Gastroesophageal sphincter (tissue), 3 donors: Measurements from ENCODE around the gene TSC22D3.

Source experiments
- CTCF ChIP-seq, 4 experiments: fragments of 200-600 bp in 2 of 4; fragments of 450-650 bp in 2 of 4; sonication (generic) in 1 of 4; IDR thresholded peaks; one replicate each; pipeline ENCODE4 v1.5.1; 2017 to 2019; ENCODE audit warnings: antibody characterized with exemption in 4 of 4, mild to moderate bottlenecking in 2 of 4, moderate library complexity in 2 of 4
- EP300 ChIP-seq: sonication (generic); formaldehyde crosslinking; IDR thresholded peaks from one replicate; pipeline ENCODE4 v1.6.1; 2017; ENCODE audit warnings: antibody characterized with exemption, mild to moderate bottlenecking
- POLR2A ChIP-seq, 2 donors: fragments of 450-650 bp; IDR thresholded peaks; one replicate each; pipeline ENCODE4 v1.6.1; 2017; ENCODE audit warnings: antibody characterized with exemption in 2 of 2, mild to moderate bottlenecking in 2 of 2, moderate library complexity in 1 of 2

GRCh38 chrX:107723511-107723910 is 52.1 kb downstream of the TSC22D3 start:
- TF ChIP-seq POLR2A (IDR thresholded peaks at IDR 0.05): no peak
- TF ChIP-seq EP300: no peak
- no peak for TF ChIP-seq CTCF (IDR thresholded peaks at IDR 0.05)
